ENCODE data around the gene SIN3A.

GRCh38 chr15:75493732-75494131, 42.2 kb upstream of the SIN3A start:
- TF ChIP-seq EGR1 (IDR thresholded peaks at IDR 0.05; ENCODE audit: low read depth in 2 of 2) (no peak), CTCF (IDR thresholded peaks at IDR 0.05; ENCODE audit: low read depth, low read length, missing input control) (no peak), RAD21 (IDR thresholded peaks at IDR 0.05) (peak in 1 of 2 donors; percentile 8), REST (IDR thresholded peaks at IDR 0.05) (peak; percentile 53), SP1 (IDR thresholded peaks at IDR 0.05) (peak; percentile 51), MAX (IDR thresholded peaks at IDR 0.05) (no peak), ATF3 (IDR thresholded peaks at IDR 0.05) (no peak), YY1 (IDR thresholded peaks at IDR 0.05) (peak; percentile 23), GABPA (IDR thresholded peaks at IDR 0.05 in 1 of 2, conservative IDR thresholded peaks at IDR 0.05 in 1 of 2) (no peak)
